Mesothelial cell of epicardium (in vitro differentiated cells): ENCODE measurements around the gene CCNB3. TPM values are rescaled to one million over a fixed set of nuclear protein-coding genes. Genes with fewer than 3 reads are reported as not detected.

Experiments
- DNase-seq, 2 experiments: peaks; one replicate each; pipeline ENCODE4 v3.0.0; 2021; ENCODE audit warnings: low spot score in 2 of 2; ENCODE audit not compliant: unreplicated experiment in 2 of 2
- H3K27ac Mint-ChIP-seq: 2 replicates; pipeline ENCODE4 v1.8.0; 2021; ENCODE audit warnings: mixed read lengths
- H3K27me3 Mint-ChIP-seq: 2 replicates; pipeline ENCODE4 v1.8.0; 2021; ENCODE audit warnings: low read depth, mixed read lengths
- H3K36me3 Mint-ChIP-seq: 2 replicates; pipeline ENCODE4 v1.8.0; 2021; ENCODE audit warnings: mixed read lengths
- H3K4me1 Mint-ChIP-seq: 2 replicates; pipeline ENCODE4 v1.8.0; 2021; ENCODE audit warnings: mixed read lengths
- H3K4me3 Mint-ChIP-seq: 2 replicates; pipeline ENCODE4 v1.8.0; 2021; ENCODE audit warnings: mild to moderate bottlenecking, moderate library complexity, mixed read lengths
- H3K9me3 Mint-ChIP-seq: 2 replicates; pipeline ENCODE4 v1.8.0; 2021; ENCODE audit warnings: mixed read lengths
- total RNA-seq: library from RNA; stranded (reverse); gene quantifications from 3 replicates; pipeline ENCODE4 v1.2.1, GENCODE V29; 2021
- TF ChIP-seq, protein P1 (sequence below): fragments of 200-600 bp; sonication (generic); IDR thresholded peaks from one replicate; pipeline ENCODE4 v1.5.0; 2021; ENCODE audit warnings: antibody characterized with exemption; ENCODE audit not compliant: unreplicated experiment

CCNB3 gene
- total RNA-seq, 1 donor from 2014 or later, result 0.60 TPM

DNA sequence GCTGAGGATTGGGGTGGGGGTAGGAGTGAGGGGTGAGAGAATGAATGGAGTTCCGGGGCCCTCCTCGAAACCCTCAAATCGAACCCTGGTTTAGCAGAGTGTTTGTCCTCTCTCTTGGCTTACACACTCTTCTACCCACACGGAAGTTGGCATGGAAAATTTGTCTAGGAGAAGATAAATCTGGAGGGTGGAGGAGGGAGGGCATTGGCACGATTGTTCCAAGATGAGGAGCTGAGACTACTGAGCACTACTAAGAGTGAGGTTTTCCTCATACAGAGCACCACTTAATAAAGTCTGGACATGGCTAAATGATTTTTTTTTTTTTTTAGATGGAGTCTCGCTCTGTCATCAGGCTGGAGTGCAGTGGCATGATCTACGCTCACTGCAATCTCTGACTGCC, 37.2 kb upstream of the CCNB3 start:
- no peak for DNase-seq
- no peaks in the 10 kb centered on the region for H3K36me3 Mint-ChIP-seq
- H3K4me3 Mint-ChIP-seq, result no peak overlapping the region
- TF ChIP-seq, protein P1, sequence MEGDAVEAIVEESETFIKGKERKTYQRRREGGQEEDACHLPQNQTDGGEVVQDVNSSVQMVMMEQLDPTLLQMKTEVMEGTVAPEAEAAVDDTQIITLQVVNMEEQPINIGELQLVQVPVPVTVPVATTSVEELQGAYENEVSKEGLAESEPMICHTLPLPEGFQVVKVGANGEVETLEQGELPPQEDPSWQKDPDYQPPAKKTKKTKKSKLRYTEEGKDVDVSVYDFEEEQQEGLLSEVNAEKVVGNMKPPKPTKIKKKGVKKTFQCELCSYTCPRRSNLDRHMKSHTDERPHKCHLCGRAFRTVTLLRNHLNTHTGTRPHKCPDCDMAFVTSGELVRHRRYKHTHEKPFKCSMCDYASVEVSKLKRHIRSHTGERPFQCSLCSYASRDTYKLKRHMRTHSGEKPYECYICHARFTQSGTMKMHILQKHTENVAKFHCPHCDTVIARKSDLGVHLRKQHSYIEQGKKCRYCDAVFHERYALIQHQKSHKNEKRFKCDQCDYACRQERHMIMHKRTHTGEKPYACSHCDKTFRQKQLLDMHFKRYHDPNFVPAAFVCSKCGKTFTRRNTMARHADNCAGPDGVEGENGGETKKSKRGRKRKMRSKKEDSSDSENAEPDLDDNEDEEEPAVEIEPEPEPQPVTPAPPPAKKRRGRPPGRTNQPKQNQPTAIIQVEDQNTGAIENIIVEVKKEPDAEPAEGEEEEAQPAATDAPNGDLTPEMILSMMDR, result no peak
- no peak overlapping the region for H3K27ac Mint-ChIP-seq
- H3K9me3 Mint-ChIP-seq, result peaks cover 18% of the 10 kb centered on the region
- no peaks in the 10 kb centered on the region for H3K27me3 Mint-ChIP-seq
- no peaks in the 10 kb centered on the region for H3K4me1 Mint-ChIP-seq

DNA sequence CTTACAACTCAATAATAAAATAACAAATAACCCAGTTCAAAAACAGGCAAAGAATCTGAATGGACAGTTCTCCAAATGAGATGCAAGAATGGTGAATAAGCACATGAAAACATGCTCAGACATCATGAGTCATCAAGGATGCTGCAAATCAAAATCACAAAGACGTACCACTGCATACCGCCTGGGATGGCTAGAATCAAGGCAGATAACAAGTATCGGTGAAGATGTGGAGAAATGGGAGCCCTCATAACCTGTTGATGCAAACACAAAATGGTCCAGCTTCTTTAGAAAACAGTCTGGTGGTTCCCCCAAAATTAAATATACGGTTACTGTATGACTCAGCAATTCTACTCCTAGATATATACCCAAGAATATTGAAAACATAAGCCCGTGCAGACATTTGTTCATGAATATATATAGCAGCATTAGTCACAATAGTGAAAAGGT, 36.3 kb upstream of the CCNB3 start:
- H3K36me3 Mint-ChIP-seq, result no peaks in the 10 kb centered on the region
- DNase-seq, result no peak
- peaks cover 20% of the 10 kb centered on the region for H3K9me3 Mint-ChIP-seq
- no peak overlapping the region for H3K4me3 Mint-ChIP-seq
- TF ChIP-seq, protein P1, result no peak
- H3K27ac Mint-ChIP-seq, result no peak overlapping the region
- H3K4me1 Mint-ChIP-seq, result no peaks in the 10 kb centered on the region
- H3K27me3 Mint-ChIP-seq, result no peaks in the 10 kb centered on the region

DNA sequence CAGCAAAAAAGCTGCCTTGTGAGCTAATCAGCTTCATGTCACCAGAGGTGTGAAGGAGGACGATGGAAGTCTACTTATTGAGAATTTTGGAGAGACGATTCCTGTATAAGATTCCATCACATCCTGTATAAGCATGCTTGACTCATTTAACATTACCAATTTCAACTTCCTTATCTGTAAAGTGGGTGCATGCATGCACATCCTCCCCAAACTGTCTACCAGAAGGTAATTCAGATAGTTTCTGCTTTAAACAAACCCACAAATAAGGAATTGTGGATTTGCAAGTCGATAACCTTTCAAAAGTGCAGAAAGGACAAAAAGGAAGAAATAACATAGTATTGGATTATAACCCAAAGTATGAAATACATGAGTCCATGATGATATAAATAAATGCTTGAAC, 34.8 kb upstream of the CCNB3 start:
- H3K36me3 Mint-ChIP-seq, result no peaks in the 10 kb centered on the region
- H3K9me3 Mint-ChIP-seq, result peaks cover 28% of the 10 kb centered on the region
- TF ChIP-seq, protein P1, result no peak
- no peaks in the 10 kb centered on the region for H3K4me1 Mint-ChIP-seq
- no peak overlapping the region for H3K4me3 Mint-ChIP-seq
- no peaks in the 10 kb centered on the region for H3K27me3 Mint-ChIP-seq
- DNase-seq, result no peak
- no peak overlapping the region for H3K27ac Mint-ChIP-seq

DNA sequence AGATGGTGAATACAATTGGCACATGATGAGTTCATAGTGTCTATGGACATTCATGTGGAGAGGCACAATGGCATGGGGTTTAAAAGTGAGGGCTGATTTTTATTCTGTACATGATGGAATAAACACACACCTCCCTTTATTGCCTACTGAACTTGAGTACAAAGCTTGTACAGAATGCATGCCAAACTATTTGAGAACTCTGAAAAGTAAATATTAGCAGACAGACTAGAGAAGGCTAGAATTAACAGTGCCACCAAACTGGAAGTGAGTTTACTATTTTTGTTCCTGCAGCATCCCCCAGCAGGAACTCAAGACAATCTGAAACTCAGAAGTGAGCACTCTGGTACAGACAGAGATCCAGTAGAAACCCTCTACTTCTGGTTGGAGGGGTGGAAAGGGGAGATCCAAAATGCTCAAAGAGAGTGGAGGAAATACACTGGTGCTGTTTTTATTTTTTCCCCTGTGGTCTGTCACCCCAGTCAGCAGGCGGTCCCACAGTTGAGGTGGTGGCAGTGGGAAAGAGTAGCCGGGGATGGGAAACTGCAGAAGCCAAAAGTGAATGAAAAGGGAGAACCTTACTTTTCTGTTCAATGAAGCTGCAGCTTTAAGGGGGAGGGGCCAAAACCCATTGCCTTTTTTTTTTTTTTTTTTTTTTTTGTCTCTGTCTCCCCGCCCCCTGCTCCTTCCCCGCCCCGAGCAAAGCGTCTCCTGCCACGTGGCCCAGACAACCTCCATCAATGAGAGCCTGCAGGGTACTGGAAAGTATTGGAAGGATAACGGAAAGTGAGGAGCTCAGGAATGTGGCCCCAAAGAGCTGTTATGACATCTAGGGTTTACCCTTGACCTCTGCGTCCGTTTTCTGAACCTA, 24.3 kb upstream of the CCNB3 start:
- H3K4me1 Mint-ChIP-seq, result no peaks in the 10 kb centered on the region
- no peaks in the 10 kb centered on the region for H3K27me3 Mint-ChIP-seq
- peaks cover 15% of the 10 kb centered on the region for H3K9me3 Mint-ChIP-seq
- TF ChIP-seq, protein P1, result no peak
- no peak for DNase-seq
- H3K27ac Mint-ChIP-seq, result no peak overlapping the region
- H3K4me3 Mint-ChIP-seq, result no peak overlapping the region
- H3K36me3 Mint-ChIP-seq, result no peaks in the 10 kb centered on the region

DNA sequence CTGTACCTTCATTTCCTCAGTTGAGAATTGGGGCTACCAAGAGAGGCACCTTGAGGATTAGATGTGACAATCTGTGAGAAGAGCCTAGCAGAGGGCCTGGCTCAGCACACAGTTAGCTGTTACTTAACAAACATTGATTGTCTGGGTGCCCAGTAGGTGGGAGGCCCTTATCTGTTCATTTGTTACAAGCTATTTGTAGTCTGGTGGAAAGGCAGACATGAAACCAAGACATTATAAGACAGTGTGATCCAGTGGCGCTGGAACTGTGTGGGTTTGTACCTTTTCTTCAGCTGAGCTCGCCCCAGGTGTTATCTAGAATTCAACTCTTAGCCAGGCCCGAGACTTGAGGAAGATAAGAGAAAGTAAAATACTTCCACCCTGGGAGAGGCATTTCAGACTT, 20.7 kb upstream of the CCNB3 start:
- peaks cover 15% of the 10 kb centered on the region for H3K4me1 Mint-ChIP-seq
- H3K27ac Mint-ChIP-seq, result no peak overlapping the region
- H3K9me3 Mint-ChIP-seq, result peaks cover 26% of the 10 kb centered on the region
- no peaks in the 10 kb centered on the region for H3K27me3 Mint-ChIP-seq
- H3K4me3 Mint-ChIP-seq, result no peak overlapping the region
- TF ChIP-seq, protein P1, result no peak
- DNase-seq, result no peak
- no peaks in the 10 kb centered on the region for H3K36me3 Mint-ChIP-seq
